ENCODE results near the gene TMEM17. TPM values are rescaled to one million over a fixed set of nuclear protein-coding genes. Genes with fewer than 3 reads are reported as not detected.

The TMEM17 gene
- total and polyA plus RNA-seq, 4 donors, result 6.0 to 8.7 (median 7.0) TPM

- Histone ChIP-seq H3K27me3 (ENCODE audit: control insufficient read depth, insufficient read depth, low read length) (peaks cover 2% of the 10 kb centered on the region), H3K4me1 (ENCODE audit: control insufficient read depth, insufficient read depth, low read length) (peaks cover 43% of the 10 kb centered on the region)
Observed at GRCh38 chr2:62475172-62476011, 30.6 kb downstream of the TMEM17 start.

GRCh38 chr2:62474176-62474575 lies 31.8 kb downstream of the TMEM17 start:
- WGBS (ENCODE audit: insufficient coverage), result no CpG with 5 or more reads among the region's 4 CpGs

More at GRCh38 chr2:62475172-62476011, 30.6 kb downstream of the TMEM17 start:
- Histone ChIP-seq H3K27ac (ENCODE audit: low read depth, low read length) (peak overlapping the region; percentile 80), H3K36me3 (ENCODE audit: control insufficient read depth, insufficient read depth, low read length) (no peaks in the 10 kb centered on the region), H3K4me3 (ENCODE audit: low read depth, low read length) (peak overlapping the region; percentile 1), H3K9me3 (ENCODE audit: control insufficient read depth, insufficient read depth, low read length) (no peaks in the 10 kb centered on the region)
- DNase-seq (ENCODE audit: low read depth in 4 of 6, low spot score in 6 of 6), result peak in 4 of 6 donors; percentile 42 to 91 (median 64)
- WGBS (ENCODE audit: insufficient coverage), result 23% methylated on average over 21 of the region's 21 CpGs

GRCh38 chr2:62473246-62473827 lies 32.7 kb downstream of the TMEM17 start:
- Histone ChIP-seq H3K4me3 (ENCODE audit: low read depth, low read length) (no peak overlapping the region), H3K27ac (ENCODE audit: low read depth, low read length) (no peak overlapping the region), H3K9me3 (ENCODE audit: control insufficient read depth, insufficient read depth, low read length) (no peaks in the 10 kb centered on the region), H3K27me3 (ENCODE audit: control insufficient read depth, insufficient read depth, low read length) (peaks cover 2% of the 10 kb centered on the region), H3K36me3 (ENCODE audit: control insufficient read depth, insufficient read depth, low read length) (no peaks in the 10 kb centered on the region), H3K4me1 (ENCODE audit: control insufficient read depth, insufficient read depth, low read length) (peaks cover 42% of the 10 kb centered on the region)
- WGBS (ENCODE audit: insufficient coverage), result no CpG with 5 or more reads among the region's 1 CpG
- no peak for DNase-seq (ENCODE audit: low read depth in 4 of 6, low spot score in 6 of 6)

More at GRCh38 chr2:62474176-62474575, 31.8 kb downstream of the TMEM17 start:
- Histone ChIP-seq H3K27ac (ENCODE audit: low read depth, low read length) (peak overlapping the region; percentile 80), H3K36me3 (ENCODE audit: control insufficient read depth, insufficient read depth, low read length) (no peaks in the 10 kb centered on the region), H3K4me3 (ENCODE audit: low read depth, low read length) (no peak overlapping the region), H3K27me3 (ENCODE audit: control insufficient read depth, insufficient read depth, low read length) (peaks cover 2% of the 10 kb centered on the region), H3K4me1 (ENCODE audit: control insufficient read depth, insufficient read depth, low read length) (peaks cover 43% of the 10 kb centered on the region), H3K9me3 (ENCODE audit: control insufficient read depth, insufficient read depth, low read length) (no peaks in the 10 kb centered on the region)
- DNase-seq (ENCODE audit: low read depth in 4 of 6, low spot score in 6 of 6), result peak in 2 of 6 donors; percentile 30 to 51

- Histone ChIP-seq H3K4me3 (ENCODE audit: low read depth, low read length) (no peak overlapping the region), H3K9me3 (ENCODE audit: control insufficient read depth, insufficient read depth, low read length) (no peaks in the 10 kb centered on the region), H3K27ac (ENCODE audit: low read depth, low read length) (no peak overlapping the region), H3K27me3 (ENCODE audit: control insufficient read depth, insufficient read depth, low read length) (peaks cover 2% of the 10 kb centered on the region), H3K4me1 (ENCODE audit: control insufficient read depth, insufficient read depth, low read length) (peaks cover 40% of the 10 kb centered on the region), H3K36me3 (ENCODE audit: control insufficient read depth, insufficient read depth, low read length) (no peaks in the 10 kb centered on the region)
- no CpG with 5 or more reads among the region's 2 CpGs for WGBS (ENCODE audit: insufficient coverage)
- DNase-seq (ENCODE audit: low read depth in 4 of 6, low spot score in 6 of 6), result peak in 1 of 6 donors; percentile 44
Observed at GRCh38 chr2:62472312-62472711, 33.7 kb downstream of the TMEM17 start.

GRCh38 chr2:62471816-62472215 lies 34.2 kb downstream of the TMEM17 start:
- Histone ChIP-seq H3K27ac (ENCODE audit: low read depth, low read length) (no peak overlapping the region), H3K9me3 (ENCODE audit: control insufficient read depth, insufficient read depth, low read length) (no peaks in the 10 kb centered on the region), H3K4me3 (ENCODE audit: low read depth, low read length) (no peak overlapping the region), H3K27me3 (ENCODE audit: control insufficient read depth, insufficient read depth, low read length) (peaks cover 2% of the 10 kb centered on the region), H3K4me1 (ENCODE audit: control insufficient read depth, insufficient read depth, low read length) (peaks cover 40% of the 10 kb centered on the region), H3K36me3 (ENCODE audit: control insufficient read depth, insufficient read depth, low read length) (no peaks in the 10 kb centered on the region)
- 34% methylated on average over 5 of the region's 7 CpGs for WGBS (ENCODE audit: insufficient coverage)
- peak in 2 of 6 donors; percentile 34 to 61 for DNase-seq (ENCODE audit: low read depth in 4 of 6, low spot score in 6 of 6)

- Histone ChIP-seq H3K27ac (ENCODE audit: low read depth, low read length) (no peak overlapping the region), H3K4me1 (ENCODE audit: control insufficient read depth, insufficient read depth, low read length) (peaks cover 43% of the 10 kb centered on the region), H3K36me3 (ENCODE audit: control insufficient read depth, insufficient read depth, low read length) (no peaks in the 10 kb centered on the region), H3K4me3 (ENCODE audit: low read depth, low read length) (no peak overlapping the region), H3K27me3 (ENCODE audit: control insufficient read depth, insufficient read depth, low read length) (peaks cover 2% of the 10 kb centered on the region), H3K9me3 (ENCODE audit: control insufficient read depth, insufficient read depth, low read length) (no peaks in the 10 kb centered on the region)
- DNase-seq (ENCODE audit: low read depth in 4 of 6, low spot score in 6 of 6), result no peak
- WGBS (ENCODE audit: insufficient coverage), result 67% methylated on average over 1 of the region's 2 CpGs
Observed at GRCh38 chr2:62471404-62471803, 34.6 kb downstream of the TMEM17 start.

- Histone ChIP-seq H3K27me3 (ENCODE audit: control insufficient read depth, insufficient read depth, low read length) (no peaks in the 10 kb centered on the region), H3K9me3 (ENCODE audit: control insufficient read depth, insufficient read depth, low read length) (no peaks in the 10 kb centered on the region), H3K27ac (ENCODE audit: low read depth, low read length) (no peak overlapping the region), H3K36me3 (ENCODE audit: control insufficient read depth, insufficient read depth, low read length) (no peaks in the 10 kb centered on the region), H3K4me1 (ENCODE audit: control insufficient read depth, insufficient read depth, low read length) (peaks cover 28% of the 10 kb centered on the region), H3K4me3 (ENCODE audit: low read depth, low read length) (no peak overlapping the region)
- WGBS (ENCODE audit: insufficient coverage), result 91% methylated on average over 2 of the region's 2 CpGs
- no peak for DNase-seq (ENCODE audit: low read depth in 4 of 6, low spot score in 6 of 6)
Observed at GRCh38 chr2:62469548-62469947, 36.4 kb downstream of the TMEM17 start.

GRCh38 chr2:62469114-62469513 lies 36.9 kb downstream of the TMEM17 start:
- no CpG with 5 or more reads among the region's 1 CpG for WGBS (ENCODE audit: insufficient coverage)
- no peaks in the 10 kb centered on the region for H3K9me3 ChIP-seq (ENCODE audit: control insufficient read depth, insufficient read depth, low read length)
- H3K4me1 ChIP-seq (ENCODE audit: control insufficient read depth, insufficient read depth, low read length), result peaks cover 25% of the 10 kb centered on the region
- no peaks in the 10 kb centered on the region for H3K27me3 ChIP-seq (ENCODE audit: control insufficient read depth, insufficient read depth, low read length)
- no peaks in the 10 kb centered on the region for H3K36me3 ChIP-seq (ENCODE audit: control insufficient read depth, insufficient read depth, low read length)
- DNase-seq (ENCODE audit: low read depth in 4 of 6, low spot score in 6 of 6), result no peak
- H3K27ac ChIP-seq (ENCODE audit: low read depth, low read length), result no peak overlapping the region
- H3K4me3 ChIP-seq (ENCODE audit: low read depth, low read length), result no peak overlapping the region

- DNase-seq (ENCODE audit: low read depth in 4 of 6, low spot score in 6 of 6), result peak in 1 of 6 donors; percentile 17
- WGBS (ENCODE audit: insufficient coverage), result 82% methylated on average over 5 of the region's 8 CpGs
- Histone ChIP-seq H3K36me3 (ENCODE audit: control insufficient read depth, insufficient read depth, low read length) (no peaks in the 10 kb centered on the region), H3K27ac (ENCODE audit: low read depth, low read length) (peak overlapping the region; percentile 2), H3K4me1 (ENCODE audit: control insufficient read depth, insufficient read depth, low read length) (peaks cover 16% of the 10 kb centered on the region), H3K9me3 (ENCODE audit: control insufficient read depth, insufficient read depth, low read length) (no peaks in the 10 kb centered on the region), H3K27me3 (ENCODE audit: control insufficient read depth, insufficient read depth, low read length) (no peaks in the 10 kb centered on the region), H3K4me3 (ENCODE audit: low read depth, low read length) (no peak overlapping the region)
Observed at GRCh38 chr2:62467475-62468321, 38.3 kb downstream of the TMEM17 start.

Data from spinal cord (tissue), 10 donors.